ENCODE results near the gene PRDM15. TPM values are rescaled to one million over a fixed set of nuclear protein-coding genes. Genes with fewer than 3 reads are reported as not detected.

PRDM15 gene
- total RNA-seq, 1 experiment from 2014 or later: 9.9 TPM

DNA sequence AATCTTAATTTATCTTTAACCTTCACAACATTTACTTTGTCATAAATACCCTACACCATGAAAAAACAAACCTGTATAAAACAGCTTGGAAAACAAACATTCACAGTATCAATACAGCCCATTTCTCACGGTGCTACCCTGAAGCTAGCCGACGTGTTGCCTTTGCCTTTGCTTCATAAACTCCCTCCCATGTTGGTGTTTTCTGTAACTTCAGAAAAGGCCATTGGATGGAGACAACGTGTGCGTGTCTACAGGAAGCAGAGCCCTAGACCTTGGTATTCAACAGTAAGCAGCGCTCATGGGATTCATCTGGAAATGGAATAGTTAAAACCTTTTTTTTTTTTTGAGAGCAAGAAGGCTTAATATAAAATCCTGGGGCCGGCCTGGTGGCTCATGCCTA, 7.2 kb upstream of the PRDM15 start:
- Histone ChIP-seq H3K14ac (ENCODE audit: insufficient read depth, low read length) (no peak overlapping the region), H3K9ac (ENCODE audit: extremely low read depth, insufficient read length, low read length) (no peak overlapping the region), H3K79me2 (ENCODE audit: insufficient read depth, low read length) (0 out of 2 replicates have a peak, but pooled peaks cover 2% of the 10 kb centered on the region), H3K18ac (ENCODE audit: insufficient read length, low read depth, low read length) (no peak overlapping the region), H3T11ph (ENCODE audit: low read length) (no peak overlapping the region), H2AK5ac (ENCODE audit: insufficient read length, low read length) (no peak overlapping the region), H4K8ac (replicated peaks; ENCODE audit: insufficient read length, low read depth, low read length) (no peak overlapping the region), H2BK20ac (ENCODE audit: low read depth, low read length, poor library complexity, severe bottlenecking) (no peak overlapping the region), H3K23me2 (ENCODE audit: insufficient read length, low read depth, low read length, poor library complexity, severe bottlenecking) (no peaks in the 10 kb centered on the region), H3K4me2 (ENCODE audit: insufficient read depth, insufficient read length, low read length) (no peak overlapping the region), H3K4ac (ENCODE audit: low read depth, low read length) (no peak overlapping the region), H2BK12ac (ENCODE audit: insufficient read length, low read depth, low read length) (no peak overlapping the region), H3K27ac (ENCODE audit: insufficient read length, low read depth, low read length) (no peak overlapping the region), H4K91ac (ENCODE audit: insufficient read length, low read depth, low read length) (no peak overlapping the region), H2AFZ (ENCODE audit: low read length) (no peak overlapping the region), H4K5ac (ENCODE audit: insufficient read length, low read depth, low read length) (no peak overlapping the region), H4K20me1 (ENCODE audit: control insufficient read depth, insufficient read depth, insufficient read length) (no peaks in the 10 kb centered on the region), H2BK15ac (ENCODE audit: low read depth, low read length) (no peak overlapping the region), H3K56ac (ENCODE audit: insufficient read length, low read depth, low read length) (no peak overlapping the region), H3K23ac (ENCODE audit: insufficient read length, low read depth, low read length) (no peak overlapping the region), H2BK5ac (ENCODE audit: insufficient read length, low read length) (no peak overlapping the region), H3K27me3 (ENCODE audit: insufficient read depth, low read length) (no peaks in the 10 kb centered on the region), H3K79me1 (ENCODE audit: insufficient read depth, low read depth, low read length, poor library complexity, severe bottlenecking) (no peaks in the 10 kb centered on the region), H3K4me1 (ENCODE audit: insufficient read depth, low read length) (no peaks in the 10 kb centered on the region; the same call in 1 of the 2 replicates), H2BK120ac (ENCODE audit: low read depth, low read length, poor library complexity, severe bottlenecking) (no peak overlapping the region), H3K9me3 (ENCODE audit: control insufficient read depth, low read depth, low read length) (no peaks in the 10 kb centered on the region)
- no peaks in the 10 kb centered on the region for H3K9me3 Mint-ChIP-seq
- no peaks in the 10 kb centered on the region; the same call in 1 of the 2 replicates for H3K27me3 Mint-ChIP-seq (ENCODE audit: low read depth)
- TF ChIP-seq CTCF (conservative IDR thresholded peaks at IDR 0.05): no peak
- no peaks in the 10 kb centered on the region for H3K36me3 Mint-ChIP-seq (ENCODE audit: insufficient read depth in 1 of 3, low read depth in 3 of 3)
- H3K27ac Mint-ChIP-seq: no peak overlapping the region
- peaks cover 17 to 18% of the 10 kb centered on the region in 2 experiments for H3K4me1 Mint-ChIP-seq
- H3K4me3 Mint-ChIP-seq: no peak overlapping the region
- WGBS (ENCODE audit: extremely low coverage, insufficient read length, low lambda C conversion rate): no CpG with 5 or more reads among the region's 7 CpGs
- no peak for DNase-seq

All from H9 (cell line).